HG03045 (cell line): ENCODE measurements around the gene RPP21.
"Not testable (repeated sequence)": the region's sequence is repeated elsewhere in the genome, so short reads cannot be mapped to it uniquely, and the experiment has no call there.

Source experiments
- ATAC-seq: cut with Tn5 transposase; IDR thresholded peaks from one replicate; pipeline ENCODE4 v1.9.1; 2021; ENCODE audit warnings: mild to moderate bottlenecking, moderate library complexity; ENCODE audit not compliant: unreplicated experiment

The RPP21 gene

DNA sequence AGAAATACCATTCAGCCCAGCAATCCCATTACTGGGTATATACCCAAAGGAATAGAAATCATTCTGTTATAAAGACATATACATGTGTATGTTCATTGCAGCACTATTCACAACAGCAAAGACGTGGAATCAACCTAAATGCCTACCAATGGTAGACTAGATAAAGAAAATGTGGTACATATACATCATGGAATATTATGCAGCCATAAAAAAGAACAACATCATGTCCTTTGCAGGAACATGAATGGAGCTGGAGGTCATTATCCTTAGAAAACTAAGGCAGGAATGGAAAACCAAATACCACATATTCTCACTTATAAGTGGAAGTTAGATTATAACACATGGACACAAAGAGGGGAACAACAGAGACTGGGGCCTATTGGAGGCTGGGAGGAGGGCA lies 24.3 kb downstream of the RPP21 start:
- ATAC-seq = not testable (repeated sequence)

DNA sequence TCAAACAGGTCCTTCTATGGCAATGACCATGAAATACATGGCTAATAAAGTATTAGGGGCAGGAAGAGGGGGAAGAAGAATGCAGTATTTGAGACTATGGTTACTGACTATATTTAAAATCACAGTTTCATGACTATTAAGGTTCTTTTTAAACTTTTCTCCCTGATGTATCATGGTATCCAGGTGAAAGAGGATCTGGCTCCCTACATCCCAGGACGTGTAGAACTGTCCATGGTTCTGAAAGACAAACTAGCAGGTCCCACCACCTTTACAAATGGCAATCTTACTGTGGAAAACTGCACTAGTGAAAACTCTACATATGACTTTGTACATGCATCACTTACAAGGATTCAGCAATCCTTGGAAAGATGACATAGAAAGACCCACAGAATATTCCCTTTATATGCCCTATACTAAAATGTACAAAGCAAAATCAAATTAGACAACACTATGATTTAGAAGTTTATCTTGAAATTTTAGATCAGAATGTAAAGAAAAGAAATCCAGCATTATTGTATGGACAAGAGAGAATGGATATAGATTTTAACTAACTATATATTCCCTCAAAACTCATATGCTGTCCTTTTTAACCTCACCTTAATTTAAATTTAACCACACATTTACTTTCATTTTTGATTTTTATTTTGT lies 33.5 kb downstream of the RPP21 start:
- no peak for ATAC-seq

- no peak for ATAC-seq
Observed at GRCh38 chr6:30380464-30380863, 35.5 kb downstream of the RPP21 start.

GRCh38 chr6:30386166-30386565 lies 41.2 kb downstream of the RPP21 start:
- no peak for ATAC-seq

DNA sequence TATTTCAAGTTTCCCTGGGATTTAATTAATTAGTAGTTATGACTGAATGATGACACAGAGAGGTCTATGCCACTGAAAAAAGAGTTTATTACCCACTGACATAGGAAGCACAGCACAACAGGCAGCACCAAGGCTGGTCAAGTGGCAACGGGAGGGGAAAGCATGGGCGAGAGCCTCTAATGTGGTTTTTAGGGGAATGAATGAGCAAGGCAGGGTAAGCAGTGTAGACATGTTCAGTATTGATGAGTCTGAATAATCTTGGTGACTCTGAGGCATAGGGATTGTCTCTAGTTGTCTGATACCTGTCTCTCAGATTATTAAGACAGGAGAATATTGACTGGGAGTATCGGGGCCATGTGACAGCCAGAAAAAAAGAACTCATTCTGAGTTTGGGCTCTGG lies 46.3 kb downstream of the RPP21 start:
- ATAC-seq = no peak

DNA sequence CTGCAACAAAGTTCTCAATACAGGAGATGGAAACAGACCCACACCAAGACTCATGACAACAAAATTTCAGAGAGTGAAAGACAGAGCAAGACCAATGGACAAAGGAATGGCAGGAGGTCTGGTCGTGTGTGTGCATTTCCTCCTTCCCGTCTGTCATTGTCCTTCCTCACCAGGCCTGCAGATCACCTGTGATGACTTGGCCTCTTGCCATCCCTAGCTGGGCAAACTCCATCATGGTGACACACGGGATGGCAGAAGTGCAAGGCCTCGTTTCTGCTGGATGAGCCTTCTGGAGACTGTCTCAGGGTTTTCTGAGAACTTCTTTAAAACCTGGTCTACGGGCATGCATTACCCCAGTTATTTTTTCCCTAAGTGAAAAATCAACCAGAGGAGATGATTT lies 49.2 kb downstream of the RPP21 start:
- no peak for ATAC-seq
